Duodenal mucosa (tissue), 2 donors: ENCODE measurements around the gene CCDC61.

Source experiments
- H3K27ac ChIP-seq: one replicate; pipeline ENCODE4 v1.7.0; 2013; ENCODE audit warnings: low read depth, low read length
- H3K27me3 ChIP-seq, 2 donors: one replicate each; pipeline ENCODE4 v1.7.0; 2013; ENCODE audit warnings: low read length in 2 of 2, control low read depth in 1 of 2; ENCODE audit not compliant: insufficient read depth in 2 of 2, control insufficient read depth in 1 of 2
- H3K36me3 ChIP-seq, 2 donors: one replicate each; pipeline ENCODE4 v1.7.0; 2013; ENCODE audit warnings: low read length in 2 of 2, control low read depth in 1 of 2; ENCODE audit not compliant: insufficient read depth in 2 of 2, control insufficient read depth in 1 of 2
- H3K4me1 ChIP-seq, 2 donors: one replicate each; pipeline ENCODE4 v1.7.0; 2013; ENCODE audit warnings: low read length in 2 of 2, control low read depth in 1 of 2; ENCODE audit not compliant: insufficient read depth in 2 of 2, control insufficient read depth in 1 of 2
- H3K4me3 ChIP-seq, 2 donors: one replicate each; pipeline ENCODE4 v1.7.0; 2013; ENCODE audit warnings: low read length in 2 of 2, low read depth in 1 of 2
- H3K9ac ChIP-seq, 2 donors: one replicate each; pipeline ENCODE4 v1.7.0; 2013; ENCODE audit warnings: low read length in 2 of 2, low read depth in 1 of 2
- H3K9me3 ChIP-seq, 2 donors: one replicate each; pipeline ENCODE4 v1.7.0; 2013; ENCODE audit warnings: low read length in 2 of 2, control low read depth in 1 of 2; ENCODE audit not compliant: control insufficient read depth in 1 of 2

The CCDC61 gene

GRCh38 chr19:46022431-46023310 is 27.4 kb downstream of the CCDC61 start, which contains the start of gene PGLYRP1:
Gene PGLYRP1, minus strand, starts transcription at chr19:46023053. Its CDS starts 32 bp downstream, at chr19:46023021.
- no peaks in the 10 kb centered on the region for H3K36me3 ChIP-seq
- no peak within 1 kb of the TSS for H3K9ac ChIP-seq
- no peak within 1 kb of the TSS for H3K27ac ChIP-seq
- H3K4me1 ChIP-seq = no peaks in the 10 kb centered on the region
- peaks cover 18 to 25% of the 10 kb centered on the region in 2 donors for H3K27me3 ChIP-seq
- no peak within 1 kb of the TSS for H3K4me3 ChIP-seq
- no peaks in the 10 kb centered on the region for H3K9me3 ChIP-seq

DNA sequence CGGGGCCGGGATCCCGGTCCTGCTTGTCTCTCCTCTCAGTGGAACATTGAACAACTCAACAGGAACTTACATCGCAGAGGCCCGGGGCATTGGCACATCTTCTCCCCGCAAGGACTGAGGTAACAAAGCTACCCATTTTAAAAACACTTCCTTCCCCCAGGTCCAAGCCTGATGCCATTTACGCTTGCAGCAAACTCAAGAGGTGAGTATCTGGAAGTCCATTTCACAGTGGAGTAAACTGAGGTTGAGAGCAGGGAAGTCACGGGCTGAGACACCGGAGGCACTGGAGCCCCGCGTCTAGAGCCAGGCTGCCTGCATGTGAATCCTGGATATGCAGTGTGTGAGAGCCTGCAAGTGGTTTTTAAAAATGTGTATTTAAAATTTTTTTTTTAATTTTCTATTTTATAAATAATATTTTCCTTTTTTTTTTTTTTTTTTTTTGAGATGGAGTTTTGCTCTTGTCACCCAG is 28.1 kb downstream of the CCDC61 start:
- Histone ChIP-seq H3K4me1 (no peaks in the 10 kb centered on the region), H3K27ac (no peak overlapping the region), H3K4me3 (no peak overlapping the region), H3K9me3 (no peaks in the 10 kb centered on the region), H3K27me3 (peaks cover 18 to 25% of the 10 kb centered on the region in 2 donors), H3K9ac (no peak overlapping the region), H3K36me3 (no peaks in the 10 kb centered on the region)

DNA sequence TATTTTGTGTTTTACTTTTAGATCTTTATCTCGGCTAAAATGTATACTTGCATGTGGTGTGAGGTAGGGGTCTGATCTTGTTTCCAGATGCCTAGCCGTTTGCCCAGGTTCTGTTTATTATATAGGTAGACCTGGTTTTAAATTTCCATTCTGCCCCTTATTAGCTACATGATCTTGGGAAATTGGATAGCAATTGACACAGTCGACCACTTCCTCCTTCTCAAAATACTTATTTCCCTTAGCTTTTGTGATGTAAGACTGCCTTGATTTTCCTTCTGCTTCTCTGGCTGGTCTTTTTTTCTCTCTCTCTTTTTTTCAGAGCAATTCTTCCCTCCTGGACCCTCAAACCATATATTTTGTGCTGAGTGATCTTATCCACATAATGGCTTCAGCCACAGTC is 30.6 kb downstream of the CCDC61 start:
- Histone ChIP-seq H3K27ac (no peak overlapping the region), H3K4me3 (no peak overlapping the region), H3K9me3 (no peaks in the 10 kb centered on the region), H3K36me3 (no peaks in the 10 kb centered on the region), H3K9ac (no peak overlapping the region), H3K27me3 (peaks cover 18 to 25% of the 10 kb centered on the region in 2 donors), H3K4me1 (no peaks in the 10 kb centered on the region)

GRCh38 chr19:46030812-46031550 is 35.7 kb downstream of the CCDC61 start:
- no peak overlapping the region for H3K9ac ChIP-seq
- H3K27me3 ChIP-seq = no peaks in the 10 kb centered on the region
- no peaks in the 10 kb centered on the region for H3K4me1 ChIP-seq
- H3K27ac ChIP-seq = no peak overlapping the region
- H3K4me3 ChIP-seq = no peak overlapping the region
- no peaks in the 10 kb centered on the region for H3K36me3 ChIP-seq
- H3K9me3 ChIP-seq = no peaks in the 10 kb centered on the region

DNA sequence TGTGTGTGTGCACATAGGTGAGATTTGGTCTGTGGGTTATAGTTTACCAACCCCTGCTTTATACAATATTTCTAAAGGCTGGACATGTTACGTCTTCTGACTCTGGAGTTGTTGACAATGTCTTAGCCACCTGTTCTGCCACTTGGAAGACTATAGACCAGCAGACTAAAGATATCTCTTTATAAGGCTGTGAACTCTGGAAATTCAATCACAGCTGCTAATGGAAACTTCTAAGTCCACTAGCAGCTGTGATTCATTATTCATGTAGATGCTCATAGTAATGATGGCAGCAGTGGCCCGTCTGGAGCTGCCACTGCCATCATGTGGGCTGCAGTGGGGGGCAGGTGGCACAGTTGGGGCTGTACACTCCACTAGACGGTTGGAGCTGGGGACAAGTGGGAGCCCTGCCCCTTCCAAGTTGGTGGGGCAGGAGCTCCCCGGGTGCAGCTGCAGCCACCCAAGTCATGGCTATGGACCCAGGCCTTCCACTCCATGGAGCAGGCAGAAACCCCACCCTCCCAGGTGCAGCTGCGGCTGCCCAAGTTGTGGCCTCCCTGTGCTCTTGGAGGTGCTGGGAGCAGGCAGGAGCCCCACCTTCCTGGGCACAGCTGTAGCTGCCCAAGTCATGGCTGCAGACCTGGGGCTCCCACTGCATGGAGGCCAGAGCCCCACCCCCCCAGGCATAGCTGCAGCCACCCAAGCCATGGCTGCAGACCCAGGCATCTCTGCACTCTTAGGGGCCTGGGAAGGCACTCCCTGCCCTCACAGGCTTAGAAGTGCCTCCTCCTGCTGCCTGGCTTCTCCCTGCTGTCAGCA is 36.7 kb downstream of the CCDC61 start:
- H3K9ac ChIP-seq = no peak overlapping the region
- H3K4me1 ChIP-seq = no peaks in the 10 kb centered on the region
- no peaks in the 10 kb centered on the region for H3K9me3 ChIP-seq
- H3K27me3 ChIP-seq = no peaks in the 10 kb centered on the region
- H3K36me3 ChIP-seq = no peaks in the 10 kb centered on the region
- H3K27ac ChIP-seq = no peak overlapping the region
- H3K4me3 ChIP-seq = no peak overlapping the region

- no peak overlapping the region for H3K4me3 ChIP-seq
- H3K9ac ChIP-seq = no peak overlapping the region
- no peaks in the 10 kb centered on the region for H3K9me3 ChIP-seq
- H3K36me3 ChIP-seq = no peaks in the 10 kb centered on the region
- H3K4me1 ChIP-seq = no peaks in the 10 kb centered on the region
- no peaks in the 10 kb centered on the region for H3K27me3 ChIP-seq
- H3K27ac ChIP-seq = no peak overlapping the region
These were observed 37.3 kb downstream of the CCDC61 start for GRCh38 chr19:46032597-46033025.

GRCh38 chr19:46033401-46033800 is 38.1 kb downstream of the CCDC61 start:
- Histone ChIP-seq H3K4me3 (no peak overlapping the region), H3K27ac (no peak overlapping the region), H3K36me3 (no peaks in the 10 kb centered on the region), H3K9ac (no peak overlapping the region), H3K4me1 (no peaks in the 10 kb centered on the region), H3K27me3 (no peaks in the 10 kb centered on the region), H3K9me3 (no peaks in the 10 kb centered on the region)

DNA sequence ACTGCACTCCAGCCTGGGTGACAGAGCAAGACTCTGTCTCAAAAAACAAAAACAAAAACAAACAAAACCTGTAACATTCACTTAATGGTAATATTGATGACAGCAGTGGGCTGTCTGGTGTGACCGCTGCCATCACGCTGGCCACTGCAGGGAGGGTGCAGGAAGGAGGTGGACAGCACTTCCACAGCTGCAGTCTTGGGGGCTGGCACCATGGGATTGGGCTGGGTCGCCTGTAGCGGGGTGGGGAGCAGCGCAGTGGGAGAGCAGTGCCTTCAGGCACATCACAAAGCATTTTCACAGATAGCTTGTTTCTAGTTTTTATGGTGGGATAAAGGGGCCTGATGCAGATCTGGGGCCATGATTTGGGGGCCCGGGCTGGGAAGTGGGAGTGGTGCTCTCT is 40.3 kb downstream of the CCDC61 start:
- H3K4me1 ChIP-seq = no peaks in the 10 kb centered on the region
- no peak overlapping the region for H3K4me3 ChIP-seq
- H3K9me3 ChIP-seq = no peaks in the 10 kb centered on the region
- H3K36me3 ChIP-seq = no peaks in the 10 kb centered on the region
- H3K9ac ChIP-seq = no peak overlapping the region
- peaks cover 0 to 8% of the 10 kb centered on the region in 2 donors for H3K27me3 ChIP-seq
- H3K27ac ChIP-seq = no peak overlapping the region

GRCh38 chr19:46035986-46036743 is 40.9 kb downstream of the CCDC61 start:
- H3K9ac ChIP-seq = no peak overlapping the region
- no peak overlapping the region for H3K4me3 ChIP-seq

More at GRCh38 chr19:46035986-46036743, 40.9 kb downstream of the CCDC61 start:
- no peak overlapping the region for H3K27ac ChIP-seq
- no peaks in the 10 kb centered on the region for H3K9me3 ChIP-seq
- peaks cover 0 to 12% of the 10 kb centered on the region in 2 donors for H3K27me3 ChIP-seq
- peaks cover 5 to 6% of the 10 kb centered on the region in 2 donors for H3K4me1 ChIP-seq
- no peaks in the 10 kb centered on the region for H3K36me3 ChIP-seq
